WTC11 (cell line): Measurements from ENCODE around the gene ANKMY1. TPM values are rescaled to one million over a fixed set of nuclear protein-coding genes. Genes with fewer than 3 reads are reported as not detected.

Experiments
- ATAC-seq: fragments of 200-7000 bp; cut with Tn5 transposase; 2 replicates; pipeline ENCODE4 v1.10.0; 2021; ENCODE audit warnings: mild to moderate bottlenecking, moderate library complexity
- CTCF ChIA-PET: fragments of 300-600 bp; sonication (Branson Sonifier 250); formaldehyde crosslinking; loops from one replicate; lab custom pipeline; 2021; ENCODE audit warnings: antibody characterized with exemption; lab: Charles Lee
- POLR2A ChIA-PET: fragments of 350-600 bp; sonication (Branson Sonifier 250); formaldehyde crosslinking; loops from one replicate; lab custom pipeline; 2021; ENCODE audit warnings: antibody characterized with exemption; lab: Charles Lee
- DNase-seq: peaks from one replicate; pipeline ENCODE4 v3.0.0; 2021; ENCODE audit warnings: low spot score
- H3K27ac Mint-ChIP-seq: 2 replicates; pipeline ENCODE4 v1.8.0; 2021; ENCODE audit warnings: mixed read lengths
- H3K27me3 Mint-ChIP-seq: 2 replicates; pipeline ENCODE4 v1.8.0; 2021; ENCODE audit warnings: low read depth, mild to moderate bottlenecking, moderate library complexity, mixed read lengths
- H3K36me3 Mint-ChIP-seq: 2 replicates; pipeline ENCODE4 v1.8.0; 2021; ENCODE audit warnings: mixed read lengths
- H3K4me1 Mint-ChIP-seq: 2 replicates; pipeline ENCODE4 v1.8.0; 2022; ENCODE audit warnings: mixed read lengths
- H3K4me3 Mint-ChIP-seq: 2 replicates; pipeline ENCODE4 v1.8.0; 2021; ENCODE audit warnings: mild to moderate bottlenecking, moderate library complexity, mixed read lengths
- H3K9me3 Mint-ChIP-seq: 2 replicates; pipeline ENCODE4 v1.8.0; 2021; ENCODE audit warnings: mixed read lengths
- CBFB ChIP-seq: sonication (generic); formaldehyde crosslinking; IDR thresholded peaks from 2 replicates; pipeline ENCODE4 v1.8.1; 2022; ENCODE audit warnings: mild to moderate bottlenecking, low read depth, missing genetic modification reagents
- CDX4 ChIP-seq: fragments of 250-450 bp; sonication (Bioruptor Pico); IDR thresholded peaks from 2 replicates; pipeline ENCODE4 v1.9.0; 2021; ENCODE audit warnings: moderate library complexity, mild to moderate bottlenecking, inconsistent platforms, borderline replicate concordance
- CREB1 ChIP-seq: sonication (generic); formaldehyde crosslinking; IDR thresholded peaks from 2 replicates; pipeline ENCODE4 v1.8.0; 2023; ENCODE audit warnings: mild to moderate bottlenecking, missing genetic modification reagents
- ERG ChIP-seq: fragments of 250-450 bp; sonication (Bioruptor Pico); IDR thresholded peaks from 2 replicates; pipeline ENCODE4 v1.8.0; 2021; ENCODE audit warnings: mild to moderate bottlenecking
- ESRRA ChIP-seq: sonication (generic); formaldehyde crosslinking; IDR thresholded peaks from 2 replicates; pipeline ENCODE4 v1.8.1; 2022; ENCODE audit warnings: mild to moderate bottlenecking, missing genetic modification reagents, borderline replicate concordance
- FOXK1 ChIP-seq: sonication (generic); formaldehyde crosslinking; IDR thresholded peaks from 2 replicates; pipeline ENCODE4 v1.8.0; 2022; ENCODE audit warnings: mild to moderate bottlenecking, moderate library complexity, missing genetic modification reagents
- FOXP4 ChIP-seq: sonication (generic); formaldehyde crosslinking; IDR thresholded peaks from 2 replicates; pipeline ENCODE4 v1.8.0; 2022; ENCODE audit warnings: mild to moderate bottlenecking, missing genetic modification reagents
- KAT7 ChIP-seq: sonication (generic); formaldehyde crosslinking; IDR thresholded peaks from 2 replicates; pipeline ENCODE4 v1.8.1; 2023; ENCODE audit warnings: missing genetic modification reagents, mild to moderate bottlenecking, borderline replicate concordance
- MAX ChIP-seq: sonication (generic); formaldehyde crosslinking; IDR thresholded peaks from 2 replicates; pipeline ENCODE4 v1.8.0; 2022; ENCODE audit warnings: mild to moderate bottlenecking, missing genetic modification reagents
- MLX ChIP-seq: sonication (generic); formaldehyde crosslinking; IDR thresholded peaks from 2 replicates; pipeline ENCODE4 v1.8.1; 2023; ENCODE audit warnings: mild to moderate bottlenecking, missing genetic modification reagents, moderate library complexity
- MYBL2 ChIP-seq: sonication (generic); formaldehyde crosslinking; IDR thresholded peaks from 2 replicates; pipeline ENCODE4 v1.8.1; 2023; ENCODE audit warnings: mild to moderate bottlenecking, moderate library complexity, missing genetic modification reagents
- NR2C2 ChIP-seq: sonication (generic); formaldehyde crosslinking; IDR thresholded peaks from 2 replicates; pipeline ENCODE4 v1.8.0; 2022; ENCODE audit warnings: mild to moderate bottlenecking, missing genetic modification reagents
- SP1 ChIP-seq: sonication (generic); formaldehyde crosslinking; conservative IDR thresholded peaks from 2 replicates; pipeline ENCODE4 v1.8.1; 2022; ENCODE audit warnings: missing genetic modification reagents
- USF1 ChIP-seq: sonication (generic); formaldehyde crosslinking; IDR thresholded peaks from 2 replicates; pipeline ENCODE4 v1.8.0; 2022; ENCODE audit warnings: mild to moderate bottlenecking, missing genetic modification reagents
- USF2 ChIP-seq: sonication (generic); formaldehyde crosslinking; IDR thresholded peaks from 2 replicates; pipeline ENCODE4 v1.8.1; 2023; ENCODE audit warnings: mild to moderate bottlenecking, missing genetic modification reagents, moderate library complexity
- ZMAT4 ChIP-seq: fragments of 250-450 bp; sonication (Bioruptor Pico); IDR thresholded peaks from 2 replicates; pipeline ENCODE4 v1.9.0; 2021; ENCODE audit warnings: mild to moderate bottlenecking
- ZNF138 ChIP-seq: sonication (generic); formaldehyde crosslinking; conservative IDR thresholded peaks from 2 replicates; pipeline ENCODE4 v1.8.1; 2022; ENCODE audit warnings: mild to moderate bottlenecking, moderate library complexity, missing genetic modification reagents
- ZNF532 ChIP-seq: fragments of 250-450 bp; sonication (Bioruptor Pico); IDR thresholded peaks from 2 replicates; pipeline ENCODE4 v1.9.0; 2021; ENCODE audit warnings: mild to moderate bottlenecking, borderline replicate concordance
- ZNF671 ChIP-seq: fragments of 250-450 bp; sonication (Bioruptor Pico); IDR thresholded peaks from 2 replicates; pipeline ENCODE4 v1.8.0; 2021; ENCODE audit warnings: mild to moderate bottlenecking
- total RNA-seq: library from RNA; stranded (reverse); gene quantifications from 3 replicates; pipeline ENCODE4 v1.2.3, GENCODE V29; 2021

Gene ANKMY1
- total RNA-seq, 1 experiment from 2014 or later: 4.6 TPM

GRCh38 chr2:240463866-240464481 lies 93.8 kb downstream of the ANKMY1 start:
- no peak for TF ChIP-seq FOXK1
- TF ChIP-seq ZNF532 (CRISPR knock-in tag): no peak
- TF ChIP-seq CREB1 (CRISPR knock-in tag): no peak
- no peak for TF ChIP-seq ESRRA
- no peak for TF ChIP-seq NR2C2 (CRISPR knock-in tag)
- no peak for TF ChIP-seq SP1 (CRISPR knock-in tag)
- no peak for TF ChIP-seq ERG (CRISPR knock-in tag)
- TF ChIP-seq CBFB (CRISPR knock-in tag): no peak
- TF ChIP-seq USF1 (CRISPR knock-in tag): no peak
- TF ChIP-seq MAX (CRISPR knock-in tag): no peak
- no peak for TF ChIP-seq MYBL2 (CRISPR knock-in tag)
- no peak for TF ChIP-seq FOXP4 (CRISPR knock-in tag)
- TF ChIP-seq ZNF138 (CRISPR knock-in tag): no peak
- TF ChIP-seq USF2 (CRISPR knock-in tag): no peak
- no peak for TF ChIP-seq CDX4
- TF ChIP-seq MLX (CRISPR knock-in tag): no peak
- TF ChIP-seq ZNF671 (CRISPR knock-in tag): no peak
- no peak for TF ChIP-seq KAT7
- TF ChIP-seq ZMAT4 (CRISPR knock-in tag): no peak
- no peak overlapping the region for H3K27ac Mint-ChIP-seq
- ChIA-PET POLR2A (no interaction called here), CTCF (no interaction called here)
- no peaks in the 10 kb centered on the region for H3K4me1 Mint-ChIP-seq
- ATAC-seq (no peak), DNase-seq (no peak)
- H3K36me3 Mint-ChIP-seq: peaks cover 7% of the 10 kb centered on the region; the same call in 1 of the 2 replicates
- no peak overlapping the region for H3K4me3 Mint-ChIP-seq
- no peaks in the 10 kb centered on the region for H3K27me3 Mint-ChIP-seq
- no peaks in the 10 kb centered on the region for H3K9me3 Mint-ChIP-seq
